ENCODE results near the gene CTNNA2.
"Not testable (repeated sequence)": the region's sequence is repeated elsewhere in the genome, so short reads cannot be mapped to it uniquely, and the experiment has no call there.

CTNNA2 gene

DNA sequence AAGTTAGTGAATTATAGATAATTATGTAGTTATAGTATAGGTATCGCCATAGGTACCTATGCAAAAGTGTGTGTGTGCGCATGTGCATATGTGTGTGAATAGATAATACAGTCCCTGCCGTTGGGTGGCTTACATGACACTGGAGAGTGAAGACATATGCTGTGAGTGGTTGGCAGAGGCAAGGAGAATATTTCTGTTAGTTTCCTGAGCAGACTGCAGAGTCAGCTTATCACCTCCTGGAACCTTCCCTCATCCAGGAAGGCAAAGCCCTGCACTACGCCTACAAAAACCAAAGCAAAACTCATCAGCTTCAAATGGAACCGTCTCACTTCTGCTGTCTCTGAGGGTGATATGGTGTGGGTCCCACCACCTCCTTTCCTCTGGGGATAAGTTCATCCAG is 609.8 kb downstream of the CTNNA2 start:
- DNase-seq (no peak), ATAC-seq (replicated peaks) (no peak)
- Mint-ChIP-seq H3K27me3 (no peaks in the 10 kb centered on the region), H3K4me1 (no peaks in the 10 kb centered on the region), H3K27ac (no peak overlapping the region), H3K4me3 (no peak overlapping the region), H3K9me3 (peaks cover 4% of the 10 kb centered on the region in 2 donors), H3K36me3 (no peaks in the 10 kb centered on the region)

- no peak for ATAC-seq (replicated peaks)
- no peak overlapping the region for H3K27ac Mint-ChIP-seq
Observed at GRCh38 chr2:80126596-80127189, 613.8 kb downstream of the CTNNA2 start.

GRCh38 chr2:80128080-80128479 is 615.2 kb downstream of the CTNNA2 start:
- Mint-ChIP-seq H3K4me3 (no peak overlapping the region), H3K9me3 (peaks cover 3 to 4% of the 10 kb centered on the region in 2 donors), H3K27ac (no peak overlapping the region), H3K27me3 (no peaks in the 10 kb centered on the region), H3K4me1 (no peaks in the 10 kb centered on the region), H3K36me3 (no peaks in the 10 kb centered on the region)
- DNase-seq (no peak), ATAC-seq (replicated peaks) (no peak)

More at GRCh38 chr2:80126596-80127189, 613.8 kb downstream of the CTNNA2 start:
- H3K9me3 Mint-ChIP-seq, result peaks cover 3 to 4% of the 10 kb centered on the region in 2 donors
- no peaks in the 10 kb centered on the region for H3K36me3 Mint-ChIP-seq
- H3K4me1 Mint-ChIP-seq, result no peaks in the 10 kb centered on the region
- H3K27me3 Mint-ChIP-seq, result no peaks in the 10 kb centered on the region
- no peak overlapping the region for H3K4me3 Mint-ChIP-seq
- no peak for DNase-seq

DNA sequence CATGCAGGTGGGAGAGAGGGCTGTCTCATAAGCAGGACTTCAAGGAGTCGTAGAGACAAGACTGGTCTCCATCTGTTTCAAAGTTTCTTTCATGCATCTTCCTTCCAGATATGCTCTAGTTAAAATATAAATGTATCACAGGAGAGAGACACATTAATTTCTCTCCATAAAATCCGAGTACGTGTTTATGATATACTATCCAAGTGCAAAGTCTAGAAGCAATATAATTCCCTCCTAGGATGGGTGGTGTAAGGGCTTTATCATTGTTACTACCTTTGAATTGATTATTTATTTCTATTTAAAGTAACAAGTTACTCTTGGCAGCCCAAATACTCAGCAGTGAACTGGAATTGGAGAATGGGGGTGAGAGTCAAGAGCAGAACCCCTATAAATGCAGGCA is 619.4 kb downstream of the CTNNA2 start:
- no peak overlapping the region for H3K27ac Mint-ChIP-seq
- ATAC-seq (replicated peaks), result no peak
- no peaks in the 10 kb centered on the region for H3K27me3 Mint-ChIP-seq
- H3K4me1 Mint-ChIP-seq, result no peaks in the 10 kb centered on the region
- no peaks in the 10 kb centered on the region for H3K36me3 Mint-ChIP-seq
- peaks cover 4 to 7% of the 10 kb centered on the region in 2 donors for H3K9me3 Mint-ChIP-seq
- no peak overlapping the region for H3K4me3 Mint-ChIP-seq
- no peak for DNase-seq

DNA sequence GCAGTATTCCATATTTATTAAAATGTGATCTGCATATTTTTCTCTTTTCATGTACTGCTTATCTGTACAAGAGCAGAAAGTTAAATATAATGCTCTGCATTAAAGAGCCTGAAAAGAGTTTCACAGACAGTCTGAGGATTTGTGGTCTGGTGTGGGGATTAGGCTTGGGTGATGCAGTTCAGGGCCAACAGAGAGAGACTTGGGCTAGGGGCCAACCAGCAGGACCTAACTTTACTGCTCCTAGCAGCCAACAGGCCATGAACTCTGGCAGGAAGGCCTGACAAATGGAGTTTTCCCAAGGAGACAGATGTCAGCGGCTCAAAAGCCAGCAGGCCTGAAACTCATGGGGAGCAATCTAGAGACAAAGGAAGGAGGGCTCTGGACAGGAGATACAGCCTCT is 622.1 kb downstream of the CTNNA2 start:
- Mint-ChIP-seq H3K36me3 (no peaks in the 10 kb centered on the region), H3K4me1 (no peaks in the 10 kb centered on the region), H3K27me3 (no peaks in the 10 kb centered on the region), H3K4me3 (no peak overlapping the region), H3K27ac (no peak overlapping the region), H3K9me3 (peaks cover 4 to 7% of the 10 kb centered on the region in 2 donors)
- ATAC-seq (replicated peaks) (no peak), DNase-seq (no peak)

GRCh38 chr2:80136338-80136737 is 623.5 kb downstream of the CTNNA2 start:
- no peaks in the 10 kb centered on the region for H3K36me3 Mint-ChIP-seq
- H3K27ac Mint-ChIP-seq, result no peak overlapping the region
- DNase-seq (no peak), ATAC-seq (replicated peaks) (no peak)
- no peak overlapping the region for H3K4me3 Mint-ChIP-seq
- H3K9me3 Mint-ChIP-seq, result peaks cover 4 to 7% of the 10 kb centered on the region in 2 donors
- no peaks in the 10 kb centered on the region for H3K27me3 Mint-ChIP-seq
- H3K4me1 Mint-ChIP-seq, result no peaks in the 10 kb centered on the region

DNA sequence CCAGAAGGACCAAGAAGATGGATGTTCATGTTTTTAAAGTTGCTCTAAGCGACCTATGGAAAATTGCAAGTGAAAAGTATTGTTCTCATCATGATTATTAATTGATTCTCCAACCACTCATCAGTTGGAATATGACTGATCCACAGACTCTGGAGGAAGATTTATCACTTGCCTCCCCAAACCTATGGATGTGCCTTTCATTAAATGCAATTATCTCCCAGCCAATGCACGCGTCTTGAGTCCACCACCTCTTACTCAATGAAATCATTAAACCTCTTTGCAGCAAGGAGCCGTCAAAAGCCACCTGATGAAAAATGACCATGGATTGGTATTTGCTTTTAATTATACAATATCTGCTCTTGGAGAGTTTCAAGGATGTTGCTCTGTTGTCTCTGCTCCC is 626.1 kb downstream of the CTNNA2 start:
- Mint-ChIP-seq H3K4me3 (no peak overlapping the region), H3K9me3 (peaks cover 4 to 7% of the 10 kb centered on the region in 2 donors), H3K4me1 (no peaks in the 10 kb centered on the region), H3K36me3 (no peaks in the 10 kb centered on the region), H3K27ac (no peak overlapping the region), H3K27me3 (no peaks in the 10 kb centered on the region)
- ATAC-seq (replicated peaks) (no peak), DNase-seq (no peak)

DNA sequence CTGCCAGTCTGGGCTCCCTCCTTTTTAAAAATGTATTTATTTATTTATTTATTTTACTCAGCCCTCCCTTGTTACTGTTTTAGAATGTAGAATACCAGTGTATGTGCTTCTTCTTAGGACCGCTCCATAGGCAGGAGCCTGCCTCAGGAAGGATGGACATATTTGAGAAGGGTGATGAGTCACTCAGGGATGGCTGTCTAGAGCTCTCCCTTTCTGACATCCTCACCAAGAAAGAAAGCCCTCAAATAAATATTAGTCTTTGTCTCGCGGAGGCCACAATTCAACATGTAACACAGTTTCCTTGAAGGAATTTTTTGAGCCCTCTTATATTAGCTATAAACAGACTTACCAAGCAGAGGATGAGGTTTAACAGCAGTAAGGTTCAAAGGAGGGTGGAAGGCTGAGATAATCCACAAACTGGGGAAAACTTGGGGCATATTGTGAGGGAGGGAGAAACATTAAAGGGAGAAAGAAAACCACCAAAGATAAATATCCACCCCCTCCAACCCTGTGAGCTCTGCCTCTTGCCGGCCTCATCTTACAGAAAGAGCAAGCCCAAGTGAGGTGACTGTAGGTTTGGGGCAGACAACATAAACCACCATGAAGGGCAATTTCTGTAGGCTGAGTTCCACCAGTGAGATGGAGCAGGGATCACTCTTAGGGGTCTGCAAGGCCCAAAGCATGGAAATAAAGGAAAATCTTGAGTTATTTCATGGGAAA is 628.3 kb downstream of the CTNNA2 start:
- Mint-ChIP-seq H3K4me3 (no peak overlapping the region), H3K27ac (no peak overlapping the region), H3K27me3 (no peaks in the 10 kb centered on the region), H3K4me1 (no peaks in the 10 kb centered on the region), H3K9me3 (peaks cover 4% of the 10 kb centered on the region in 2 donors), H3K36me3 (no peaks in the 10 kb centered on the region)
- no peak for ATAC-seq (replicated peaks)
- DNase-seq, result no peak

GRCh38 chr2:80145499-80145898 is 632.6 kb downstream of the CTNNA2 start:
- DNase-seq (no peak), ATAC-seq (replicated peaks) (no peak)
- H3K9me3 Mint-ChIP-seq, result peaks cover 2 to 4% of the 10 kb centered on the region in 2 donors
- no peak overlapping the region for H3K27ac Mint-ChIP-seq
- no peaks in the 10 kb centered on the region for H3K27me3 Mint-ChIP-seq
- no peaks in the 10 kb centered on the region for H3K4me1 Mint-ChIP-seq
- no peak overlapping the region for H3K4me3 Mint-ChIP-seq
- H3K36me3 Mint-ChIP-seq, result no peaks in the 10 kb centered on the region

- not testable (repeated sequence) for ATAC-seq (replicated peaks); H3K4me3 Mint-ChIP-seq; H3K36me3 Mint-ChIP-seq
Observed at GRCh38 chr2:80146757-80147156, 633.9 kb downstream of the CTNNA2 start.

GRCh38 chr2:80147690-80148089 is 634.8 kb downstream of the CTNNA2 start:
- DNase-seq (no peak), ATAC-seq (replicated peaks) (no peak)
- no peaks in the 10 kb centered on the region for H3K27me3 Mint-ChIP-seq
- H3K36me3 Mint-ChIP-seq, result no peaks in the 10 kb centered on the region
- H3K9me3 Mint-ChIP-seq, result peaks cover 2 to 4% of the 10 kb centered on the region in 2 donors
- no peak overlapping the region for H3K4me3 Mint-ChIP-seq
- no peaks in the 10 kb centered on the region for H3K4me1 Mint-ChIP-seq
- H3K27ac Mint-ChIP-seq, result no peak overlapping the region

More at GRCh38 chr2:80146757-80147156, 633.9 kb downstream of the CTNNA2 start:
- not testable (repeated sequence) for H3K27ac Mint-ChIP-seq, DNase-seq, H3K9me3 Mint-ChIP-seq, H3K27me3 Mint-ChIP-seq, H3K4me1 Mint-ChIP-seq

- ATAC-seq (replicated peaks) (no peak), DNase-seq (no peak)
- Mint-ChIP-seq H3K4me1 (no peaks in the 10 kb centered on the region), H3K27me3 (no peaks in the 10 kb centered on the region), H3K4me3 (no peak overlapping the region), H3K27ac (no peak overlapping the region), H3K9me3 (peaks cover 2 to 4% of the 10 kb centered on the region in 2 donors), H3K36me3 (no peaks in the 10 kb centered on the region)
Observed at GRCh38 chr2:80148906-80149305, 636.1 kb downstream of the CTNNA2 start.

GRCh38 chr2:80149991-80150390 is 637.1 kb downstream of the CTNNA2 start:
- DNase-seq (no peak), ATAC-seq (replicated peaks) (no peak)
- Mint-ChIP-seq H3K27ac (no peak overlapping the region), H3K9me3 (peaks cover 2 to 4% of the 10 kb centered on the region in 2 donors), H3K36me3 (no peaks in the 10 kb centered on the region), H3K27me3 (no peaks in the 10 kb centered on the region), H3K4me3 (no peak overlapping the region), H3K4me1 (no peaks in the 10 kb centered on the region)

GRCh38 chr2:80151248-80151647 is 638.4 kb downstream of the CTNNA2 start:
- no peak for DNase-seq

GRCh38 chr2:80151651-80152050 is 638.8 kb downstream of the CTNNA2 start:
- Mint-ChIP-seq H3K4me3 (no peak overlapping the region), H3K36me3 (no peaks in the 10 kb centered on the region), H3K27me3 (no peaks in the 10 kb centered on the region), H3K9me3 (peaks cover 2 to 4% of the 10 kb centered on the region in 2 donors), H3K27ac (no peak overlapping the region), H3K4me1 (no peaks in the 10 kb centered on the region)
- DNase-seq (no peak), ATAC-seq (replicated peaks) (no peak)

More at GRCh38 chr2:80151248-80151647, 638.4 kb downstream of the CTNNA2 start:
- Mint-ChIP-seq H3K36me3 (no peaks in the 10 kb centered on the region), H3K9me3 (peaks cover 2 to 4% of the 10 kb centered on the region in 2 donors), H3K4me1 (no peaks in the 10 kb centered on the region), H3K4me3 (no peak overlapping the region), H3K27me3 (no peaks in the 10 kb centered on the region), H3K27ac (no peak overlapping the region)
- ATAC-seq (replicated peaks), result no peak

All from stimulated activated naive B cell treated with anti-CD40 and anti-IgM and Interleukin-4, amounts not matched to agents 10 μg/mL and 1 μg/mL and 100 μg/mL, for 72 hours (primary cell).